DND-41 (cell line): Measurements from ENCODE around the gene KLHL17.

Experiments
- ATAC-seq: fragments of 200-7000 bp; cut with Tn5 transposase; 3 replicates; pipeline ENCODE4 v1.9.1; 2021; ENCODE audit warnings: low read depth; ENCODE audit not compliant: insufficient read depth
- DNase-seq: peaks from one replicate; pipeline ENCODE4 v3.0.0-alpha.2; 2020
- H2AFZ ChIP-seq: 2 replicates; pipeline ENCODE4 v1.6.0; 2012; ENCODE audit warnings: low read depth, low read length
- H3K27ac ChIP-seq: 2 replicates; pipeline ENCODE4 v1.5.1; 2012; ENCODE audit warnings: low read length, inconsistent platforms
- H3K27me3 ChIP-seq: fragments of 200-600 bp; sonication (generic); 2 replicates; pipeline ENCODE4 v1.6.0; 2012; ENCODE audit warnings: low read length, mild to moderate bottlenecking, inconsistent platforms; ENCODE audit not compliant: insufficient read depth, poor library complexity
- H3K36me3 ChIP-seq: 2 replicates; pipeline ENCODE4 v1.5.1; 2012; ENCODE audit warnings: low read length, inconsistent platforms; ENCODE audit not compliant: insufficient read depth
- H3K4me1 ChIP-seq: 2 replicates; pipeline ENCODE4 v1.5.1; 2012; ENCODE audit warnings: mild to moderate bottlenecking, low read length; ENCODE audit not compliant: insufficient read depth
- H3K4me2 ChIP-seq: 2 replicates; pipeline ENCODE4 v1.6.0; 2012; ENCODE audit warnings: mild to moderate bottlenecking, moderate library complexity, low read length, inconsistent platforms; ENCODE audit not compliant: insufficient read depth
- H3K4me3 ChIP-seq, 2 experiments: fragments of 200-600 bp in 1 of 2; shearing (Covaris generic) in 1 of 2; 2 replicates each; pipeline ENCODE4 v1.5.1; 2012 to 2016; ENCODE audit warnings: inconsistent platforms in 2 of 2, low read length in 2 of 2, mild to moderate bottlenecking in 2 of 2, low read depth in 1 of 2, moderate library complexity in 1 of 2
- H3K79me2 ChIP-seq: 2 replicates; pipeline ENCODE4 v1.6.0; 2012; ENCODE audit warnings: low read length, inconsistent platforms; ENCODE audit not compliant: insufficient read depth
- H3K9ac ChIP-seq: 2 replicates; pipeline ENCODE4 v1.6.0; 2012; ENCODE audit warnings: low read depth, mild to moderate bottlenecking, inconsistent platforms, low read length, moderate library complexity
- H3K9me3 ChIP-seq: 2 replicates; pipeline ENCODE4 v1.5.1; 2012; ENCODE audit warnings: low read length, moderate library complexity, mild to moderate bottlenecking, inconsistent platforms; ENCODE audit not compliant: insufficient read depth, severe bottlenecking
- H4K20me1 ChIP-seq: 2 replicates; pipeline ENCODE4 v1.6.0; 2012; ENCODE audit warnings: low read length; ENCODE audit not compliant: insufficient read depth
- EZH2 ChIP-seq: IDR thresholded peaks from 3 replicates; pipeline ENCODE4 v1.6.1; 2012; ENCODE audit warnings: borderline replicate concordance, low read depth, mild to moderate bottlenecking, moderate library complexity, low read length, inconsistent platforms; ENCODE audit not compliant: severe bottlenecking
- TF ChIP-seq, protein P1 (sequence below): IDR thresholded peaks from 2 replicates; pipeline ENCODE4 v1.5.1; 2012; ENCODE audit warnings: borderline replicate concordance, low read length, moderate library complexity, mild to moderate bottlenecking; ENCODE audit not compliant: poor library complexity, severe bottlenecking; ENCODE audit errors: extremely low read depth

The KLHL17 gene

DNA sequence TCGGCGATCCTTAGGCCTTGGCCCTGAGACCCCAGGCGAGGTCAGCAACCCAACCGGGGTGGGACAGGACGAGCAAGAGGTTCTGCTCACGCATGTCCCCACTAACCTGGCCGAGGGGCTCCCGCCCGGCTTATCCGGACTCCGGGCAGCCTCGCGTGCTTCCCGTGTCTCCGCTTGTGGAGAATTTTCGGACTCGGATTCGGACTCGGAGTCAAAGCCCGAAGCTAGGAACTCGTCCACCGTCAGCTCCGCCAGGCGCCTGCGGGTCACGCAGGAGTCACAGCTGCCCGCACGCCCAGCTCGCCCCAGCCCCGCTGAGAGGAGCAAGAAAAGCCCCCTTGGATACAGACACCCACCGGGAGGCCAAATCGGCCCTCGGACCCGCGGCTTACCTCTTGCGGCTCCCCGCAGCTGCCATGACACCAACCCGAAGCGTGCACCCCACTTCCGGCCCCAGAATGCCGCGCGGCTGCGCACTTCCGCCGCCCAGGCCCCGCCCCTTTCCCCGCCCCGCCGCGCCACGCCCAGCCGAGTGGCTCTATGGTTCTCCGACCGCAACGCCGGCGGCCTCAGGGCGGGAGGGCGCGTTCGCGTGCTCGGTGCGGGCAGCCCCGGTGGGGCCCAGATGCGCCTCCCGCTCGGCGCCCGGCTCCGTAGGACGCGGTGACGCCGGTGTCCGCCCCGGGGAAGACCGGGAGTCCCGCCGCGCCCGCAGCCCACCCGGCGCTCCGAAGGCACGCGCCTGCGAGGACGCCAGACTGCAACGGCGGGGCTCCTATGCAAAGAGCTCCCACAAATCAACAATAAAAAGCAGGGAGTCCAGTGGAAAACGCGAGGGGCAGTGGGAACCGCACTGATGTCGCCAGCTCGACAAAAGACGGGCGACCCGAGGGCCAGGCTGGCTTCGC is 1.3 kb upstream of the KLHL17 start, which contains the start of gene NOC2L:
Gene NOC2L, minus strand, starts transcription at position 434 of the 908 bp plus-strand sequence. Its CDS starts 16 bp downstream, at position 418.
- Histone ChIP-seq H2AFZ (peak within 1 kb of the TSS; percentile 79), H3K9me3 (no peaks in the 10 kb centered on the region), H3K79me2 (peaks cover 35% of the 10 kb centered on the region), H3K9ac (peak within 1 kb of the TSS; percentile 68), H3K4me2 (peak within 1 kb of the TSS; percentile 88), H3K27me3 (no peaks in the 10 kb centered on the region), H3K36me3 (peaks cover 54% of the 10 kb centered on the region), H3K4me3 (peak within 1 kb of the TSS; percentile 72 to 88), H3K4me1 (peaks cover 41% of the 10 kb centered on the region), H3K27ac (peak within 1 kb of the TSS; percentile 74), H4K20me1 (peaks cover 43% of the 10 kb centered on the region)
- TF ChIP-seq, protein P1, sequence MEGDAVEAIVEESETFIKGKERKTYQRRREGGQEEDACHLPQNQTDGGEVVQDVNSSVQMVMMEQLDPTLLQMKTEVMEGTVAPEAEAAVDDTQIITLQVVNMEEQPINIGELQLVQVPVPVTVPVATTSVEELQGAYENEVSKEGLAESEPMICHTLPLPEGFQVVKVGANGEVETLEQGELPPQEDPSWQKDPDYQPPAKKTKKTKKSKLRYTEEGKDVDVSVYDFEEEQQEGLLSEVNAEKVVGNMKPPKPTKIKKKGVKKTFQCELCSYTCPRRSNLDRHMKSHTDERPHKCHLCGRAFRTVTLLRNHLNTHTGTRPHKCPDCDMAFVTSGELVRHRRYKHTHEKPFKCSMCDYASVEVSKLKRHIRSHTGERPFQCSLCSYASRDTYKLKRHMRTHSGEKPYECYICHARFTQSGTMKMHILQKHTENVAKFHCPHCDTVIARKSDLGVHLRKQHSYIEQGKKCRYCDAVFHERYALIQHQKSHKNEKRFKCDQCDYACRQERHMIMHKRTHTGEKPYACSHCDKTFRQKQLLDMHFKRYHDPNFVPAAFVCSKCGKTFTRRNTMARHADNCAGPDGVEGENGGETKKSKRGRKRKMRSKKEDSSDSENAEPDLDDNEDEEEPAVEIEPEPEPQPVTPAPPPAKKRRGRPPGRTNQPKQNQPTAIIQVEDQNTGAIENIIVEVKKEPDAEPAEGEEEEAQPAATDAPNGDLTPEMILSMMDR = no peak
- TF ChIP-seq EZH2 = no peak
- DNase-seq (peak; percentile 96), ATAC-seq (peak; percentile 85)

DNA sequence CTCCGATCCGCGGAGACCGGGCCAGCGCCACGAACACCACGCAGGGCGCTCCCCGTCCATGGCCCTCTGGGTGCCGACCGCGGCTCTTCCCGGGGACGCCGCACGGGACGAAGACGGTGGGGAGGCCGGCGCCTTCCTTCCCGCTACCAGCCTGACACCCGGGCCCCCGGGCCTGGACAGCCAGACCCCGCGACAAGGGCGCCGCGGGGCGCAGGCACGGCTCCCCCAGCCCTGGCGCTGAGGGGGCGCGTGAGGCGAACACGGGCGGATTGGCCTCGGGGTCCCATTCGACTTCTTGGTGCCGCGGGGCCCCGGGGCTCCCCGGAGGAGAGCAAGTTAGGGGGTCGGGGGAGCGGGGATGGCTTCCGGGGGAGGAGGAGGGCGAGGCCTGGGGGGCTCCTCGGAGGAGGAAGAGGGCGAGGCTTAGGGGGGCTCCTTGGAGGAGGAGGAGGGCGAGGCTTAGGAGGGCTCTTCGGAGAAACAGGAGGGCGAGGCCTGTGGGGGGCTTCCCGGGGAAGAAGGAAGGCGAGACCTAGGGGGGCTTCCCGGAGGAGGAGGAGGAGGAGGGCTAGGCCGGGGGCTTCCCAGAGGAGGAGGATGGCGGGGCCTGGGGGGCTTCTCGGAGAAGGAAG is 537 bp upstream of the KLHL17 start:
- no peaks in the 10 kb centered on the region for H3K27me3 ChIP-seq
- peaks cover 41% of the 10 kb centered on the region for H3K4me1 ChIP-seq
- peaks cover 35% of the 10 kb centered on the region for H3K79me2 ChIP-seq
- ATAC-seq = peak; percentile 13; the same call in 2 of the 3 replicates
- H3K9ac ChIP-seq = peak overlapping the region; percentile 68
- H2AFZ ChIP-seq = peak overlapping the region; percentile 76
- H3K4me2 ChIP-seq = peak overlapping the region; percentile 84
- no peak for DNase-seq
- no peak for TF ChIP-seq EZH2
- TF ChIP-seq, protein P1 = no peak
- H4K20me1 ChIP-seq = peaks cover 38% of the 10 kb centered on the region; the same call in 1 of the 2 replicates
- peaks cover 49% of the 10 kb centered on the region for H3K36me3 ChIP-seq
- peak overlapping the region; percentile 74 for H3K27ac ChIP-seq
- H3K9me3 ChIP-seq = no peaks in the 10 kb centered on the region
- H3K4me3 ChIP-seq = peak overlapping the region; percentile 69 to 88

DNA sequence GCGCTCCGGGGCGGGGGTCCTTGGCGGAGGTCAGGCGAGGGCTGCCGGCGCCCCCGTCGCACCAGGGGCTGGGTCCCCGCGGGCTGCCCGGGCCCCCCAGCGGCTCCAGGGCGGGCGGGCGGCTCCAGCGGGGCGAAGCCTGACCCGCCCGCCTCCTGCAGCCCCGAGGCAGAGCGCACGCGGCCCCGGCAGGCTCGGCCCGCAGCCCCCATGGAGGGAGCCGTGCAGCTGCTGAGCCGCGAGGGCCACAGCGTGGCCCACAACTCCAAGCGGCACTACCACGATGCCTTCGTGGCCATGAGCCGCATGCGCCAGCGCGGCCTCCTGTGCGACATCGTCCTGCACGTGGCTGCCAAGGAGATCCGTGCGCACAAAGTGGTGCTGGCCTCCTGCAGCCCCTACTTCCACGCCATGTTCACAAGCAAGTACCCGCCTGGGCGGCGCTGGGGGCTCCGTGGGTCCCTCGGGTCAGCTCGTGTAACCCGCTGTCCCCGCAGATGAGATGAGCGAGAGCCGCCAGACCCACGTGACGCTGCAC is 817 bp downstream of the KLHL17 start:
- H3K9me3 ChIP-seq = no peaks in the 10 kb centered on the region
- DNase-seq (no peak), ATAC-seq (no peak)
- H3K36me3 ChIP-seq = peaks cover 42% of the 10 kb centered on the region
- H3K4me3 ChIP-seq = peak overlapping the region; percentile 39 to 88; a peak in 3 of 4 replicates
- H3K4me2 ChIP-seq = peak overlapping the region; percentile 84
- peaks cover 31% of the 10 kb centered on the region for H4K20me1 ChIP-seq
- H3K4me1 ChIP-seq = peaks cover 43% of the 10 kb centered on the region
- H3K27me3 ChIP-seq = no peaks in the 10 kb centered on the region
- no peak overlapping the region for H3K27ac ChIP-seq
- H3K9ac ChIP-seq = peak overlapping the region; percentile 68
- peaks cover 28% of the 10 kb centered on the region for H3K79me2 ChIP-seq
- H2AFZ ChIP-seq = peak overlapping the region; percentile 55; the same call in 1 of the 2 replicates
- TF ChIP-seq EZH2 = no peak
- TF ChIP-seq, protein P1 = no peak
